ENCODE results near the gene HSPA1A.
"Not testable (repeated sequence)": the region's sequence is repeated elsewhere in the genome, so short reads cannot be mapped to it uniquely, and the experiment has no call there.

DNA sequence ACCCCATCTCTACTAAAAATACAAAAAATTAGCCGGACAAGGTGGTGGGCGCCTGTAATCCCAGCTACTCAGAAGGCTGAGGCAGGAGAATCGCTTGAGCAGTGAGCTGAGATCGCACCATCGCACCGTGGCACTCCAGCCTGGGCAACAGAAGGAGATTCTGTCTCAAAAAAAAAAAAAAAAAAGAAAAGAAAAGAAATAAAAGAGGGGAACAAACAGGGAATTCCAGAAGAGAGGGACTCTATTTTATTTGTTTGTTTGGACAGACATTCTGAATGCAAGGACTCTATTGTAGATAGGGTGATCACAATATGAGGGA lies 21.5 kb upstream of the HSPA1A start:
- TF ChIP-seq, protein P1, sequence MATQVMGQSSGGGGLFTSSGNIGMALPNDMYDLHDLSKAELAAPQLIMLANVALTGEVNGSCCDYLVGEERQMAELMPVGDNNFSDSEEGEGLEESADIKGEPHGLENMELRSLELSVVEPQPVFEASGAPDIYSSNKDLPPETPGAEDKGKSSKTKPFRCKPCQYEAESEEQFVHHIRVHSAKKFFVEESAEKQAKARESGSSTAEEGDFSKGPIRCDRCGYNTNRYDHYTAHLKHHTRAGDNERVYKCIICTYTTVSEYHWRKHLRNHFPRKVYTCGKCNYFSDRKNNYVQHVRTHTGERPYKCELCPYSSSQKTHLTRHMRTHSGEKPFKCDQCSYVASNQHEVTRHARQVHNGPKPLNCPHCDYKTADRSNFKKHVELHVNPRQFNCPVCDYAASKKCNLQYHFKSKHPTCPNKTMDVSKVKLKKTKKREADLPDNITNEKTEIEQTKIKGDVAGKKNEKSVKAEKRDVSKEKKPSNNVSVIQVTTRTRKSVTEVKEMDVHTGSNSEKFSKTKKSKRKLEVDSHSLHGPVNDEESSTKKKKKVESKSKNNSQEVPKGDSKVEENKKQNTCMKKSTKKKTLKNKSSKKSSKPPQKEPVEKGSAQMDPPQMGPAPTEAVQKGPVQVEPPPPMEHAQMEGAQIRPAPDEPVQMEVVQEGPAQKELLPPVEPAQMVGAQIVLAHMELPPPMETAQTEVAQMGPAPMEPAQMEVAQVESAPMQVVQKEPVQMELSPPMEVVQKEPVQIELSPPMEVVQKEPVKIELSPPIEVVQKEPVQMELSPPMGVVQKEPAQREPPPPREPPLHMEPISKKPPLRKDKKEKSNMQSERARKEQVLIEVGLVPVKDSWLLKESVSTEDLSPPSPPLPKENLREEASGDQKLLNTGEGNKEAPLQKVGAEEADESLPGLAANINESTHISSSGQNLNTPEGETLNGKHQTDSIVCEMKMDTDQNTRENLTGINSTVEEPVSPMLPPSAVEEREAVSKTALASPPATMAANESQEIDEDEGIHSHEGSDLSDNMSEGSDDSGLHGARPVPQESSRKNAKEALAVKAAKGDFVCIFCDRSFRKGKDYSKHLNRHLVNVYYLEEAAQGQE (IDR thresholded peaks at IDR 0.05; ENCODE audit: insufficient read depth in 1 of 2, low read depth in 2 of 2, low read length in 1 of 2), result not testable (repeated sequence)
- TF ChIP-seq, protein P2, sequence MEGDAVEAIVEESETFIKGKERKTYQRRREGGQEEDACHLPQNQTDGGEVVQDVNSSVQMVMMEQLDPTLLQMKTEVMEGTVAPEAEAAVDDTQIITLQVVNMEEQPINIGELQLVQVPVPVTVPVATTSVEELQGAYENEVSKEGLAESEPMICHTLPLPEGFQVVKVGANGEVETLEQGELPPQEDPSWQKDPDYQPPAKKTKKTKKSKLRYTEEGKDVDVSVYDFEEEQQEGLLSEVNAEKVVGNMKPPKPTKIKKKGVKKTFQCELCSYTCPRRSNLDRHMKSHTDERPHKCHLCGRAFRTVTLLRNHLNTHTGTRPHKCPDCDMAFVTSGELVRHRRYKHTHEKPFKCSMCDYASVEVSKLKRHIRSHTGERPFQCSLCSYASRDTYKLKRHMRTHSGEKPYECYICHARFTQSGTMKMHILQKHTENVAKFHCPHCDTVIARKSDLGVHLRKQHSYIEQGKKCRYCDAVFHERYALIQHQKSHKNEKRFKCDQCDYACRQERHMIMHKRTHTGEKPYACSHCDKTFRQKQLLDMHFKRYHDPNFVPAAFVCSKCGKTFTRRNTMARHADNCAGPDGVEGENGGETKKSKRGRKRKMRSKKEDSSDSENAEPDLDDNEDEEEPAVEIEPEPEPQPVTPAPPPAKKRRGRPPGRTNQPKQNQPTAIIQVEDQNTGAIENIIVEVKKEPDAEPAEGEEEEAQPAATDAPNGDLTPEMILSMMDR (IDR thresholded peaks at IDR 0.05), result not testable (repeated sequence)
- TF ChIP-seq SIN3A (IDR thresholded peaks at IDR 0.05; ENCODE audit: borderline replicate concordance, insufficient read depth, low read depth, low read length); POLR2AphosphoS5 (IDR thresholded peaks at IDR 0.05; ENCODE audit: low read depth, low read length); TCF7L2 (IDR thresholded peaks at IDR 0.05; ENCODE audit: low read depth, low read length): not testable (repeated sequence)
